ENCODE measurements around the gene CCDC57.

GRCh38 chr17:82227629-82228277 lies 15.1 kb upstream of the CCDC57 start:
- TF ChIP-seq CTCF (optimal IDR thresholded peaks at IDR 0.05 in 1 of 3, IDR thresholded peaks at IDR 0.05 in 1 of 3, conservative IDR thresholded peaks at IDR 0.05 in 1 of 3; ENCODE audit: extremely low read depth in 1 of 3, insufficient read depth in 2 of 3, low read length in 3 of 3), result no peak
- no peak for TF ChIP-seq EZH2 (IDR thresholded peaks at IDR 0.05; ENCODE audit: low read length)

All from keratinocyte (primary cell).